AG09309 (cell line): ENCODE results near the gene EPHA2.
A peak's percentile ranks its signal among the peaks of the same experiment; 100 is the strongest.
"Not testable (repeated sequence)": the region's sequence is repeated elsewhere in the genome, so short reads cannot be mapped to it uniquely, and the experiment has no call there.

Experiments
- DNase-seq: peaks from one replicate; pipeline ENCODE4 v3.0.0-alpha.2; 2010; ENCODE audit warnings: low read depth
- H3K4me3 ChIP-seq: 2 replicates; pipeline ENCODE4 v1.5.1; 2011; ENCODE audit warnings: mild to moderate bottlenecking, low read depth, low read length, moderate library complexity; ENCODE audit not compliant: control insufficient read depth
- TF ChIP-seq, protein P1 (sequence below): IDR thresholded peaks from 2 replicates; pipeline ENCODE4 v1.5.1; 2011; ENCODE audit warnings: mild to moderate bottlenecking, low read depth, low read length, inconsistent platforms; ENCODE audit not compliant: insufficient read depth, control insufficient read depth; ENCODE audit errors: missing control alignments

EPHA2 gene

DNA sequence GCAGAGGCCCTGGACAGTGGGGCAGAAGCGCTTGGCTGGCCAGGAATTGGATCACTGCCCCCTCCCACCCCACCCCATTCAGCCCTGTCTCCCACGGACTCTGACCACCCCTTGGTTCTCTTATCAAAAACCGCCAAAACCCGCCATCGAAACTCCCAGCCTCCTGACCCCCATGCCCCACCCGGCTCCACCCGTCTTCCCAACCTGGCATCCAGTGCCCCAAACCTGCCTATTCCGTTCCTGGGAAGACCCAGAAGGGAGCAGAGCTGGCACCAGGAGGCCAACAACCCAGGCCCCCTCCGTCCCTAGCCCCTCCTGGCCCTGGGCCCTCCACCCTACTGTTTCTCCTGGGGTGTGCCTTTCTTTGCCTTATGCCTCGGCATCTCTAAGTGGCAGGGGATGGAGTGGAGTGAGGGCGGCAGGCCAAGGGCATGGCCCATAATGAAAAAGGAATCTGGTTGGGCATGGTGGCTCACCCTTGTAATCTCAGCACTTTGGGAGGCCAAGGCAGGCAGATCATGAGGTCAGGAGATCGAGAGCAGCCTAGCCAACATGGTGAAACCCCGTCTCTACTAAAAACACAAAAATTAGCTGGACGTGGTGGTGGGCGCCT is 16.5 kb upstream of the EPHA2 start:
- TF ChIP-seq, protein P1, sequence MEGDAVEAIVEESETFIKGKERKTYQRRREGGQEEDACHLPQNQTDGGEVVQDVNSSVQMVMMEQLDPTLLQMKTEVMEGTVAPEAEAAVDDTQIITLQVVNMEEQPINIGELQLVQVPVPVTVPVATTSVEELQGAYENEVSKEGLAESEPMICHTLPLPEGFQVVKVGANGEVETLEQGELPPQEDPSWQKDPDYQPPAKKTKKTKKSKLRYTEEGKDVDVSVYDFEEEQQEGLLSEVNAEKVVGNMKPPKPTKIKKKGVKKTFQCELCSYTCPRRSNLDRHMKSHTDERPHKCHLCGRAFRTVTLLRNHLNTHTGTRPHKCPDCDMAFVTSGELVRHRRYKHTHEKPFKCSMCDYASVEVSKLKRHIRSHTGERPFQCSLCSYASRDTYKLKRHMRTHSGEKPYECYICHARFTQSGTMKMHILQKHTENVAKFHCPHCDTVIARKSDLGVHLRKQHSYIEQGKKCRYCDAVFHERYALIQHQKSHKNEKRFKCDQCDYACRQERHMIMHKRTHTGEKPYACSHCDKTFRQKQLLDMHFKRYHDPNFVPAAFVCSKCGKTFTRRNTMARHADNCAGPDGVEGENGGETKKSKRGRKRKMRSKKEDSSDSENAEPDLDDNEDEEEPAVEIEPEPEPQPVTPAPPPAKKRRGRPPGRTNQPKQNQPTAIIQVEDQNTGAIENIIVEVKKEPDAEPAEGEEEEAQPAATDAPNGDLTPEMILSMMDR, result no peak

DNA sequence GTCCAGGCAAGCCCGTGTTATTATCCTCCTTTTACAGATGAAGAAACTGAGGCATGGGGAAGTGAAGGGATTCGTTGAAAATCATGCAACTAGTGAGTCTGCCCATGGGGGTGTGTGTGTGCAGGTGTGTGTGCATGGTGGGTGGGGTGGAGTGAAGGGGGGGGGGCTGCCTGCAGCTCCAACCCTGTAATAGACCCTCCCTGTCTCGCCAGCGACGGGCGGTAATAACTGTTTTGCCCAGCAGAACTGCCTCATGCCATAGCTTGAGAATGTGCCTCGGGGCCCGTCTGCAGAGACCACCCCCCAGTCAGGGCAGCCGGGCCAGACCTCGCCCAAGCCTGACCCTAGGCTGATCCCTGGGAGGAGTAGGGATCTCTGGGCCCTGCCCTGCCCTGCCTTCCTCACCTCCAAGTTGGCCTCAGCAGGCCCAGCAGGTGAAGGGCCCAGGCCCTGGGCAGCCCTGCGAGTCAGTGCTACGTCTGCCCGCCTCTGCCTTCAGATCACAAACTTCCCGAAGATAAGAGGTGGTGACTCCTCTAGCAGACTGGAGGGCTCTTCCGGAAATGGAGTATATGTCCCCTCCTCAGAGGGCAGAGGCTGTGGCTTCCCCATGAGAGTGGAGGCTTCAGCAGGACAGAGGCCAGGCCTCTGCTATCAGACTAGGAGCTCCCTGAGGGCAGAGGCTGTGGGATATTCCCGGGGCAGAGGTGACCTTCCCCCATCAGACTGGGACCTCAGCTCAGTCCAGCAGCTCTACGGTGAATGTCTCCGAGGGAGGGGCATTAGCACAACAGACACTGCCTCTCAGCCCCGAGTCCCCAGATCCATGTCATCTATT is 15.7 kb upstream of the EPHA2 start:
- TF ChIP-seq, protein P1, result no peak
- H3K4me3 ChIP-seq, result no peak overlapping the region
- DNase-seq, result no peak

More for the DNA sequence above, 16.5 kb upstream of the EPHA2 start:
- no peak for DNase-seq
- H3K4me3 ChIP-seq, result no peak overlapping the region

DNA sequence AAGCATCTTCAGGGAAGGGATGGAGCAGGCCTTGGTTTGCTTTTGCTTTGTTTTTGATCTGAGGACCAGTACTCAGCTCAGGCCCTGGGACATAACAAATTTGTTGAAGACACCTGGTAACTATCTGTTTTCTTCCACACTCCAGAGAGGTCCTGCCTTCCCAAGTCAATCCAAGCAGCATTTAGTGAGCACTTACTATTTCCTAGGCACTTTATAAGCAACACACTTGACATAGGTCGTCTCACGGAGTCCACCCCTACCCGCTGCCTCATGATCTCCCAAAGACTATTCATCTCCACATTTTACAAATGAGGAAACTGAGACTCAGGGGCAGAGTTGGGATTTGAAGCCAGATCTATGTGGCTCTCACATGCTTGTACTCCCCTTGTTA is 14.4 kb upstream of the EPHA2 start:
- TF ChIP-seq, protein P1, result no peak
- H3K4me3 ChIP-seq, result no peak overlapping the region
- no peak for DNase-seq

DNA sequence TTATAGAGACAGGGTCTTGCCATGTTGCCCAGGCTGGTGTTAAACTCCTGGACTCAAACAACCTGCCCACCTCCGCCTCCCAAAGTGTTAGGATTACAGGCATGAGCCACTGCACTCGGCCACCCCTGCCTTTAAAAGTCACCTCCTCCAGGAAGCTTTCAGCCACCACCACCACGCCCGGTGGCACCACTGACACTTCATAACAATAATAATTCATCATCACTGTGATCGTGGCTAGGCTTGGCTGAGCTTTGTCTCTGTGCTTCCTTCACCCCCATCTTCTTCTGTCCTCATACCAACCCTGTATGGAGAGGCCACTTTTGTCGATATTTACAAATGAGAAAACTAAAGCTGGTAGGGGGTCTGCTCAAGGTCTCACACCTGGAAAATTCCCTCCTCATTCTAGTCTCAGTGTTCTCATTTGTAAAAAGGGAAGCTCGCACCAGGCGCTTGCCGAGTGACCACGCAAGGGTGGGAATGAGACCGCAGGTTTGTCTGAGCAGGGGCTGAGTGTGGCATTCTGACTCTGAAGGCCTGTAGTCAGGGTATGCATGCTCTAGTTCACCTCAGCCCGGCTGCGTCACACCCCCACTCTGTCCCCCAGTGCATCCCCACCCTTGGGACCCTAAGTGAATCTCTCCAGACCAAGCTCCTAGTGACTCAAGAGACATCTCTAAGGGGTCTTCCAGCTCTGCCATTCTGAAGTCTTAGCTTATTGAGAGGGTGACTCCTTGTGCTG is 12.9 kb upstream of the EPHA2 start:
- no peak for DNase-seq
- TF ChIP-seq, protein P1, result no peak
- no peak overlapping the region for H3K4me3 ChIP-seq

DNA sequence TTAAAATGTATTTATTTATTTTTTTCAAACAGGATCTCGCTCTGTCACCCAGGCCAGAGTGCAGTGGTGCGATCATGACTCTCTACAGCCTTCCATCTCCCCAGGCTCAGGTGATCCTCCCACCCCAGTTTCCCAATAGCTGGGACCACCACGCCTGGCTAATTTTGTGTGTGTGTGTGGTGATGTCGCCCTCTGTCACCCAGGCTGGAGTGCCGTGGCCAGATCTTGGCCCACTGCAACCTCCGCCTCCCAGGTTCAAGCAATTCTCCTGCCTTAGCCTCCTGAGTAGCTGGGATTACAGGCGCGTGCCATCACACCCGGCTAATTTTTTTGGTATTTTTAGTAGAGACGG is 12.3 kb upstream of the EPHA2 start:
- not testable (repeated sequence) for H3K4me3 ChIP-seq, DNase-seq

DNA sequence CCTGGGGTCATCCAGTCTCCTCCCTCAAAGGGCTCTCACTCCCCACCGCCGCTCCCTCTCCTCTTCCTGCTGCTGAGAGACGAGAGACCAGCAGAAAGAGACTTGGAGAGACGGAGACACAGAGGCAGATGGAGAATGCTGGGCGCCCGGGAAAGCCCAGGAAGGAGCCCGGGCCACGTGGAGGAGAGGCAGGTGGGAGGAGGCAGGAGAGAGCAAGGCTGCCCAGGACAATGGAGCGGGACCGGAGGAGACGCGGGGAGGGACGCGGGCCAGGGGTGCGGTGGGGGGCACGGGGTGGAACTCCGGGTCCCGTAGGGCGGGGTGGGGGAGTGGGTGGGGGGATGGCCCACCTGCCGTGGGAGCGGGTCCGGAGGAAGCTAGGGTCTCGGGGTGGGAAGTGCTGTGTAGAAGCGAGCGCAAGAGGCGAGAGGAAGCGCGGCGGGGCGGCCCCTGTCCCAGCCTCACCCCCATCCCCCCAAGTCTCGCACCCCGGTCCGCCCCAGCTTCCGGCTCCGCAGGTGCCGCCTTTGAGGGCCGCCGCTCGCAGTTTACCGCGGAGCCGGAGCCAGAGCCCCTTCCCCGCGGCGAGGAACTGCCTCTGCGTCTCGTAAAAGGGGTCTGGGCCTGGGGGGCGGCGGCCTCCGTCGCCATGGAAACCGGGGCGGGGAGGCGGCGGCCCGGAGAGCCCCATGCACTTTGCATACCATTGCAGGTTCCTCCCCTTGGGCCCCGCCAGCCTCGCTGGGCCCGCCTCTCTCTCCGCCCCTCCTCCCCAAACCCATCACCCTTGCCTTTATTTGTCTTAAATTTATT is 11.7 kb upstream of the EPHA2 start:
- H3K4me3 ChIP-seq, result peak overlapping the region; percentile 45
- DNase-seq, result no peak

More for the DNA sequence above, 11.7 kb upstream of the EPHA2 start:
- TF ChIP-seq, protein P1, result no peak
